ENCODE results near the gene SLC25A14. TPM values are rescaled to one million over a fixed set of nuclear protein-coding genes. Genes with fewer than 3 reads are reported as not detected.
"Not testable (repeated sequence)": the region's sequence is repeated elsewhere in the genome, so short reads cannot be mapped to it uniquely, and the experiment has no call there.

The SLC25A14 gene
- total RNA-seq, 3 donors from 2014 or later (not counting 1 experiment from before 2014, with no cell fraction given) = 17.6 to 20.5 (median 19.0) TPM

DNA sequence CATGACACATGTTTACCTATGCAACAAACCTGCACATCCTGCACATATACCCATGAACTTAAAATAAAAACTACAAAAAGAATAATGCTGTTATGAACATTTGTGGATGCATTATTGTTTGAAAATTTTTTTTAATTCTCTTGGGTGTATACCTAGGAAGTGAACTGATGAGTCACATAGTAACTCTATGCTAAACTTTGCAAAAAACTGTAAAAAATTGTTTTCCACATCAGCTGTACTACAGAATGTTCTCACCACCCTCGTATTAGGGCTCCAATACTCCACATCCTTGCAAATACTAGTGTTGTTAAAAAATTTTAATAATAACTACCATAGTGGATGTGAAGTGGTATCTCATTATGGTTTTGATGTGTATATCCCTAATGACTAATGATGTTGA, 37.7 kb upstream of the SLC25A14 start:
- intact Hi-C loops (cut with micrococcal nuclease) = no loop called here
- Histone ChIP-seq H3K4me3 (ENCODE audit: low read length) (no peak overlapping the region), H3K9me3 (ENCODE audit: control insufficient read depth, insufficient read depth, low read length) (no peaks in the 10 kb centered on the region), H3K36me3 (ENCODE audit: control insufficient read depth, insufficient read depth, low read length) (no peaks in the 10 kb centered on the region), H3K27ac (ENCODE audit: low read length) (no peak overlapping the region), H3K27me3 (ENCODE audit: control insufficient read depth, insufficient read depth, low read length) (no peaks in the 10 kb centered on the region), H3K4me1 (ENCODE audit: control insufficient read depth, insufficient read depth, low read length) (no peaks in the 10 kb centered on the region)
- ATAC-seq = no peak
- H3K9me3 Mint-ChIP-seq = no peaks in the 10 kb centered on the region
- no peak for DNase-seq
- no peaks in the 10 kb centered on the region for H3K36me3 Mint-ChIP-seq
- no peak overlapping the region for H3K27ac Mint-ChIP-seq
- peaks cover 0 to 4% of the 10 kb centered on the region in 2 donors for H3K4me1 Mint-ChIP-seq
- peaks cover 3 to 21% of the 10 kb centered on the region in 2 donors for H3K27me3 Mint-ChIP-seq (ENCODE audit: low read depth in 2 of 2)
- H3K4me3 Mint-ChIP-seq = no peak overlapping the region
- TF ChIP-seq, protein P1, sequence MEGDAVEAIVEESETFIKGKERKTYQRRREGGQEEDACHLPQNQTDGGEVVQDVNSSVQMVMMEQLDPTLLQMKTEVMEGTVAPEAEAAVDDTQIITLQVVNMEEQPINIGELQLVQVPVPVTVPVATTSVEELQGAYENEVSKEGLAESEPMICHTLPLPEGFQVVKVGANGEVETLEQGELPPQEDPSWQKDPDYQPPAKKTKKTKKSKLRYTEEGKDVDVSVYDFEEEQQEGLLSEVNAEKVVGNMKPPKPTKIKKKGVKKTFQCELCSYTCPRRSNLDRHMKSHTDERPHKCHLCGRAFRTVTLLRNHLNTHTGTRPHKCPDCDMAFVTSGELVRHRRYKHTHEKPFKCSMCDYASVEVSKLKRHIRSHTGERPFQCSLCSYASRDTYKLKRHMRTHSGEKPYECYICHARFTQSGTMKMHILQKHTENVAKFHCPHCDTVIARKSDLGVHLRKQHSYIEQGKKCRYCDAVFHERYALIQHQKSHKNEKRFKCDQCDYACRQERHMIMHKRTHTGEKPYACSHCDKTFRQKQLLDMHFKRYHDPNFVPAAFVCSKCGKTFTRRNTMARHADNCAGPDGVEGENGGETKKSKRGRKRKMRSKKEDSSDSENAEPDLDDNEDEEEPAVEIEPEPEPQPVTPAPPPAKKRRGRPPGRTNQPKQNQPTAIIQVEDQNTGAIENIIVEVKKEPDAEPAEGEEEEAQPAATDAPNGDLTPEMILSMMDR (IDR thresholded peaks at IDR 0.05) = no peak
- WGBS (ENCODE audit: insufficient coverage) = no CpG with 5 or more reads among the region's 1 CpG

DNA sequence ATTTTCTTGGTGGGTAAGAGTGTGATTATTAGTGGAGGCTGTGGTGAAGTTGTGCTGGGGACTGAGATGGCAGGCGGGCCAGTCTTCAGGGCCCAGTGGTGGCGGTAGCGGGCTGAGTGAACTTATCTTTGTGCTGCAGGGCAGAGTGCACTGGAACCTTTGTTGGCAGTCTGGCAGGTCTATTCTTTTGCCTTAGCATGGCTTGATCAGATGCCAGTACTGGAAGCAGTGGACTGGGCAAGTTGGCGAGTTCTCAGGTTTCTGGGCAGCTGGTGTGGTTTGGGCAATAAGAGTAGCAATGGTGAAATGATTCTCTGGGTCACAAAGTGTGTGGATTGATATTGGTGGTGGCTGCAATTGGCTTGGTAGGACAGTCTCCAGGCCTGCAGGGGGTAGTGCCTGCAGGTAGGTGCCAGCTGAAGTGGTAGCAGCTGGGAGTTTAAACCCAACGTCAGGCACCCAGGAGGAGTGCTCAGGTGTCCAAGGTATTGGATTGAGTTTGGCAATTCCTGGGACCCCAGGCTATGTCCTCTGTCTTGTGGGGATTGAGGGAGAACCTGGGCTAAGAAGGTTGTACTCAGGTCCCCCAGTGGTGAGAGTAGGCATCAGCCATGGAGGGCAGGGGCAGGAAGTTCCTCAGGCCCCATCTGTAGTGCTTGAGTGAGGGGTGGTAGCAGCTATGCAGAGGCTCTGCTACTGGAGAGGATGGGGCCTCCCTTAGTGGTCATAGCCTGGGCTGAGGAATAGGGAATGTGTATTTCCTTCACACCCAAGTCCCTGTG, 34.9 kb upstream of the SLC25A14 start:
- H3K36me3 ChIP-seq (ENCODE audit: control insufficient read depth, insufficient read depth, low read length) = no peaks in the 10 kb centered on the region
- Mint-ChIP-seq H3K27me3 (ENCODE audit: low read depth in 2 of 2) (peaks cover 3 to 21% of the 10 kb centered on the region in 2 donors), H3K27ac (no peak overlapping the region), H3K4me1 (peaks cover 0 to 4% of the 10 kb centered on the region in 2 donors), H3K9me3 (peaks cover 0 to 4% of the 10 kb centered on the region in 2 donors), H3K36me3 (no peaks in the 10 kb centered on the region), H3K4me3 (no peak overlapping the region)
- no peaks in the 10 kb centered on the region for H3K4me1 ChIP-seq (ENCODE audit: control insufficient read depth, insufficient read depth, low read length)
- TF ChIP-seq, protein P1 (IDR thresholded peaks at IDR 0.05) = no peak
- intact Hi-C loops (cut with micrococcal nuclease) = no loop called here
- H3K27me3 ChIP-seq (ENCODE audit: control insufficient read depth, insufficient read depth, low read length) = no peaks in the 10 kb centered on the region
- no peaks in the 10 kb centered on the region for H3K9me3 ChIP-seq (ENCODE audit: control insufficient read depth, insufficient read depth, low read length)
- 95% methylated on average over 5 of the region's 5 CpGs for WGBS (ENCODE audit: insufficient coverage)
- DNase-seq (no peak), ATAC-seq (no peak)
- no peak overlapping the region for H3K27ac ChIP-seq (ENCODE audit: low read length)
- no peak overlapping the region for H3K4me3 ChIP-seq (ENCODE audit: low read length)

DNA sequence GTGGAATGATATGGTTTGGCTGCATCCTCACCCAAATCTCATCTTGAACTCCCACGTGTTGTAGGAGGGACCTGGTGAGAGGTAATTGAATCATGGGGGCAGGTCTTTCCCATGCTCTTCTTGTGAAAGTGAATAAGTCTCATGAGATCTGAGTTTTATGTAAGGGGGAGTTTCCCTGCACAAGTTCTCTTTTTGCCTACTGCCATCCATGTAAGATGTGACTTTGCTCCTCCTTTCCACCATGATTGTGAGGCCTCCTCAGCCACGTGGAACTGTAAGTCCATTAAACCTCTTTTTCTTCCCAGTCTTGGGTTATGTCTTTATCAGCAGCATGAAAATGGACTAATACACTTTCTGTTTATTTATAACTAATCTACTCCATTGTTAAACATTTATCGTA, 19.8 kb upstream of the SLC25A14 start:
- H3K9me3 Mint-ChIP-seq; H3K36me3 ChIP-seq (ENCODE audit: control insufficient read depth, insufficient read depth, low read length); H3K9me3 ChIP-seq (ENCODE audit: control insufficient read depth, insufficient read depth, low read length); H3K4me3 ChIP-seq (ENCODE audit: low read length); H3K27ac Mint-ChIP-seq; H3K27me3 ChIP-seq (ENCODE audit: control insufficient read depth, insufficient read depth, low read length); H3K27ac ChIP-seq (ENCODE audit: low read length); ATAC-seq; H3K4me1 ChIP-seq (ENCODE audit: control insufficient read depth, insufficient read depth, low read length); DNase-seq; H3K4me3 Mint-ChIP-seq; H3K36me3 Mint-ChIP-seq; intact Hi-C loops (cut with micrococcal nuclease); H3K4me1 Mint-ChIP-seq: not testable (repeated sequence)
- WGBS (ENCODE audit: insufficient coverage) = 89% methylated on average over 1 of the region's 3 CpGs
- peaks cover 25 to 66% of the 10 kb centered on the region in 2 donors for H3K27me3 Mint-ChIP-seq (ENCODE audit: low read depth in 2 of 2)

DNA sequence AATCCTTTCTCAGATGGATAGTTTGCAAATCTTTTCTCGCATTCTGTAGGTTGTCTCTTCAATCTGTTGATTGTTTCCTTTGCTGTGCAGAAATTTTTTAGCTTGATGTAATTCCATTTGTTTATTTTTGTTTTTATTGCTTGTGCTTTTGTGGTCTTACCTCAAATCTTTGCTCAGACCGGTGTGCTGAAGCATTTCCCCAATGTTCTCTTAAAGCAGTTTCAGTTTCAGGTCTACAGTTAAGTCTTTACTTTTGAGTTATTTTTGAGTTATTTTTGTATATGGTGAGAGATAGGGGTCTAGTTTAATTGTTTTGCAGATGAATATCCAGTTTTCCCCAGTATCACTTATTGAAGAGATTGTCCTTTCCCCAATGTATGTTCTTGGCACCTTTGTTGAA, 18.2 kb upstream of the SLC25A14 start:
- H3K27ac ChIP-seq (ENCODE audit: low read length) = no peak overlapping the region
- H3K9me3 ChIP-seq (ENCODE audit: control insufficient read depth, insufficient read depth, low read length) = no peaks in the 10 kb centered on the region
- TF ChIP-seq, protein P1 (IDR thresholded peaks at IDR 0.05) = no peak
- no peak overlapping the region for H3K4me3 ChIP-seq (ENCODE audit: low read length)
- H3K4me1 ChIP-seq (ENCODE audit: control insufficient read depth, insufficient read depth, low read length) = no peaks in the 10 kb centered on the region
- H3K27me3 ChIP-seq (ENCODE audit: control insufficient read depth, insufficient read depth, low read length) = no peaks in the 10 kb centered on the region
- WGBS (ENCODE audit: insufficient coverage) = 50% methylated on average over 2 of the region's 2 CpGs
- no peak for ATAC-seq
- Mint-ChIP-seq H3K9me3 (peaks cover 0 to 2% of the 10 kb centered on the region in 2 donors), H3K36me3 (no peaks in the 10 kb centered on the region), H3K27me3 (ENCODE audit: low read depth in 2 of 2) (peaks cover 19 to 61% of the 10 kb centered on the region in 2 donors), H3K4me3 (no peak overlapping the region), H3K27ac (no peak overlapping the region), H3K4me1 (no peaks in the 10 kb centered on the region)
- DNase-seq = no peak
- intact Hi-C loops (cut with micrococcal nuclease) = no loop called here
- no peaks in the 10 kb centered on the region for H3K36me3 ChIP-seq (ENCODE audit: control insufficient read depth, insufficient read depth, low read length)

Measured in natural killer cell (primary cell).